GOT3 (cell line): ENCODE results near the gene FRMD7.

Experiments used
- DNase-seq: peaks from one replicate; lab custom pipeline; 2025; ENCODE audit warnings: mixed read lengths; lab: John Stamatoyannopoulos, UW

FRMD7 gene

DNA sequence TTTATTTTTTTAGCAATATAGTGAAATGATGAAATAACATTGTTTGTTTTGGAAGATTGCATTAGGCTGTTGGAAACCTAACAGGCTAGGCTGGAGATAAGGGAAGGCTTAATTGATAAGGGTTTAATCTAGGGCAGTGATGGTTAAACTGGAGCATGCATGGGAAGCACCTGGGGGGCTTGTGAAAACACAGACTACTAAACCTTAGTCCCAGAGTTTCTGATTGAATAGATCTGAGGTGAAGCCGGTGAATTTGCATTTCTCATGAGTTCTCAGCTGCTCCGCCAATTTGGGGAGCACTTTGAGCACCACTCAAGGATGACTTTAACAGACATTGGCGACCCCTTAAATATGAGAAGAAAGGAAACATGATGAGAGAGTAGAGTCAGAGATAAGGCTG, 93.2 kb downstream of the FRMD7 start:
- no peak for DNase-seq

DNA sequence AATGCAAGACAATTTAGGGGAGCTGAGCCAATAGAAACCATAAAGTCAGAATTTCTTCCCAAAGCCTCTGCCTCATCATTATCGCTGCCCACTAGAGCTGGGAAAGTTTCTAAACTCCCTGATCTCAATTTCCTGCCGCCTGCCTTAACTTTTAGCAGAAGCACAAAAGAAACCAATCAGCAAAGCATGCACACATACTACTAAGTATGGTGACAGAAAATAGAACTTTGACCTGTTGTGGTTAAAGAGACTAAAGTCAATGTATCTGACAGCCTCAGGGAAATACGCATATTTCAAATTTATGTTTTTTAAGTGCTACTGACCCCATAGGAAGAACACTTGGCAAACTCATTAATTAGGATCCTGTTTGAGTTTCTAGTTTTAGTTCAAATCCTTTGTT, 94.7 kb downstream of the FRMD7 start:
- no peak for DNase-seq

DNA sequence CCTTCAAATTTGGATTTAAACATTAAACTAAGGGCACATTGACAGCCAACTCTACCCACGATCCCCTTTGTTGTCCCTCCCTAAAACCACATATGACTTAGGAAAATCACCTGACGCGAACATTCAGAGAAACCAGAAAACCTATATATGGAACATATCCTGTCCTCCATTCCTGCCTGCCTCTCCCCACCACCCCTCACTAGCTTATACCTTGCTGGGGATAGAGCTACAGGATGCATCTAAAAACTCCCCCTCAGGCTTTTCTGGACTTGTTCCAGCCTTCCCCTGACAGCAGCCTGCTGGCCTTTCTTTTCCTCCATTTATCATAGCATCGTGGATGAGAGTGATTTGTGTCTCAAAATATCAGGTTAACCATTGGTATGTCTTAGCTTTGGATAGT, 96.0 kb downstream of the FRMD7 start:
- no peak for DNase-seq

DNA sequence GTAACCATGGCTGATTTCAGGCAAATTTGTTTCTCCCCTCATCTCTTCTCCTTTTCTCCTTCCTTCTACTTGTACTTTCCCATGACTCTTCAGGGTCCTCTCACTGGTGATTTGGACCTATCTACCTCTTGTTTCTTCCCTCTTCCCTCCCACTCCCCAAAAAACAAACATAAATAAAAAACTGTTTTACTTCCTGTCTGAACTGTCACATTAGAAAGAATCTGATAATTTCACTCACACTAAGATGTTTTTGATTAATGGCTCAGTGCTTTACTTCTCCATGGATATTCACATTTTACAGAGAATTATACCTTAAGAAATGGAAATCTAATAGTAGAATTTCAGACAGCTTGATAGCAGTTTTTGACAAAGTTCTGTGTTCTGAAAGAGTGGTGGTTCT, 97.6 kb downstream of the FRMD7 start:
- DNase-seq = no peak
